GM19438 (cell line): ENCODE results near the gene KIF25.
"Not testable (repeated sequence)": the region's sequence is repeated elsewhere in the genome, so short reads cannot be mapped to it uniquely, and the experiment has no call there.

Experiments used
- ATAC-seq: cut with Tn5 transposase; IDR thresholded peaks from one replicate; pipeline ENCODE4 v1.9.1; 2021; ENCODE audit warnings: low read depth; ENCODE audit not compliant: unreplicated experiment

The KIF25 gene

DNA sequence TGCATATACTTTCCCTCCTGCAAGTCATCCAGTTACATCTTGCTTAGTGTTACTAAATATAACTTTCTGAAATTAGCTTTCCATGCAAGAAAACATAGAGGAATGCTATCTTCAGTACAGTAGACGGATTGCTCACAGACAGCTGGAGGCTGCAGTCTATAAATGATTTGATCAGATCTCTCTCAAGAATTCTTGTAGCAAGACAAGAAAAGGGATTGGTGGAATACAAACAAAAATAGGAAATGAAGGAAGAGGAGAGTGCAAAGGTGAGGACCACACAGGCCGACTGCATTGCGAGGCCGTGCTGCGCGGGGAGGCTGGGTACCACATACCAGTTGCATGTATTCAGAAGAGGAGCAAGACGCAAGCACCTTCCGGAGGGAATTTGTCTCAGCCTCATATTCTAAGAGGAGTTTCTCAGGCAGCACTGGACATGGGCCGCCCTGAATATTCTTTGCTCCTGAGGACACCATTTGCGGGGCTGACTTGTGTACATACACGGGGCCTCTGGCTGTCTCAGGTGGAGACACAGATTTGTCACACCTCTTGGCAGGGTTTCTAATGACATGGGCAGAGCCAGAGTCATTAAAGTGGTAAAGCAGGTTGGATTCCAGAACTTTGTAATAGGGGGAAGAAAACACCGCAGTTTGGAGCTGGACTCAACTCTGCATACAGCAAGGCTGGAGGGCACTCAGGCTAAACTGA is 22.7 kb upstream of the KIF25 start:
- ATAC-seq, result no peak

DNA sequence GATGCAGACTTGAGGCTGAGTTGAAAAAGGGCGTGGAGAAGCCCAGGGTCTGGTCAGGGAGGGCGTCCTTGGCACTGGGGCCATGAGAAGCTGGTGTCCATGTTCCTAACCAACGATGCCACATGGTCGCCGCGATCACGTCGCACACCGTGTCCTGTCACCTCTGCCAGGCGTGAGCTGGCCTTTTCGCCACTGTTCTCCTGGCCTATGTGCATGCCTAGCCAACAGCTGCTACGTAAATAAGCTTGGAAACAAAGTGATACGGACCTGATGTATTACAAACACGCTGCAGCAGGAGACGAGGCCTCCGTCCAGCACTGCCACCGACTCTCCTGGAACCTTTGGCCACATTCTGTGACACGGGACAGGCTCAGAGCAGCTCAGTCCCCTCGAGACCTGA is 22.0 kb upstream of the KIF25 start:
- ATAC-seq, result no peak

DNA sequence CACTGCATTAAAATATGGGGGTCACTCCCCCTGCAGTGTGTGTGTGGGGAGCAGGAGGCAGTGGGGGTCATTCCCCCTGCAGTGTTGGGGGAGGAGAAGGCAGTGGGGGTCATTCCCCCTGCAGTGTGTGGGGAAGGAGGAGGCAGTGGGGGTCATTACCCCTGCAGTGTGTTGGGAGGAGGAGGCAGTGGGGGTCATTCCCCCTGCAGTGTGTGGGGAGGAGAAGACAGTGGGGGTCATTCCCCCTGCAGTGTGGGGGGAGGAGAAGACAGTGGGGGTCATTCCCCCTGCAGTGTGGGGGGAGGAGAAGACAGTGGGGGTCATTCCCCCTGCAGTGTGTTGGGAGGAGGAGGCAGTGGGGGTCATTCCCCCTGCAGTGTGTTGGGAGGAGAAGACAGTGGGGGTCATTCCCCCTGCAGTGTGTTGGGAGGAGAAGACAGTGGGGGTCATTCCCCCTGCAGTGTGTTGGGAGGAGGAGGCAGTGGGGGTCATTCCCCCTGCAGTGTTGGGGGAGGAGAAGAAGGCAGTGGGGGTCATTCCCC is 21.3 kb upstream of the KIF25 start:
- ATAC-seq, result not testable (repeated sequence)

DNA sequence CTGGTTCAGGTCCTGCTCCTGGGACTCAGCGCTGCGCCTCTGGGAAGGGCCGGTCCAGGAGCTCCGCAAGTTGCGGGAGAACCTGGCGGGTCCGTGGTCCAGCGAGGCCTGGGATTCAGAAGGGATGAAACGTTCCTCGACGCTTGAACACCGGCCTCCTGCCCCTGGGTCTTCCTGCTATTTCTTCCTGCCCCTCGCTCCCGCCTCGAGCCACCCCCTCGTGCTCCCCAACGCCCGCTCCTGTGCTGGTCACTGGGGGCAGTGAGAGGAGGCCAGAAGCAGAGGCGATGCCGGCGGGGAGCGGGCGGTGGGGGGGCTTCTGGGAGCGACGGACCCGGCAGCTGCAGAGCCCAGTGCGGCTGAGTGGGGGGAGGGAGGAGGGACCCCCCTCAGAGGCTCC is 20.8 kb upstream of the KIF25 start:
- no peak for ATAC-seq

DNA sequence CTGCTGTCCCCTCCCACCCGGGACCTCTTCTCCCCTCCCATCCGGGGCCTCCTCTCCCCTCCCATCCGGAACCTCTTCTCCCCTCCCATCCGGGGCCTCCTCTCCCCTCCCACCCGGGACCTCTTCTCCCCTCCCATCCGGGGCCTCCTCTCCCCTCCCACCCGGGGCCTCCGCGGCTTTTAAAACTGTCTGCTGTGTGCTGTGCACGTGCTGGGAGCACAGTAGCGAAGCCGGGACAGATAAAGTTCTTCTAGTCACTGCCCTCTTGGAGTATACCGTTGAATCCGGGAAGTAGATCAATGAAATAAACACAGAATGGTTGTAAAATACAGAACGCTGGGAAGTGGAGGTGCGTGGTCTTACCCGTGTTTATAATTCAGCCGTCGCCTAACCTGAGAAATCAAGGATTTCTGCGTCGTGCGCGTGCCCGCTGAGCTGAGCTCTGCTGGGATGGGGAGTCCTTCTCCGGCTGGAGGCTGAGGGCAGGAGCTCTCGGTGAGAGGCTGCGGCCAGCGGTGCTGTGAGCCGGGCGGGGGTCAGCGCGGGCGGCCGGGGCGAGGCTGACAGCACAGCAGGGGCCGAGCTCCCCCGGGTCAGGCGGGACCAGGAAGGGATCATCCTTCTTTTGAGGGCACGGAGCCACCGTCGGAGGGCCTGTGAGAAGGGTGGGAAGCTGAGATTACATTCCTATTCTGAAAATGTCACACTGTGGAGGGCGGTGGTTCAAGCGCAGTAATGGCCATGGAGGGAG is 19.6 kb upstream of the KIF25 start:
- no peak for ATAC-seq

DNA sequence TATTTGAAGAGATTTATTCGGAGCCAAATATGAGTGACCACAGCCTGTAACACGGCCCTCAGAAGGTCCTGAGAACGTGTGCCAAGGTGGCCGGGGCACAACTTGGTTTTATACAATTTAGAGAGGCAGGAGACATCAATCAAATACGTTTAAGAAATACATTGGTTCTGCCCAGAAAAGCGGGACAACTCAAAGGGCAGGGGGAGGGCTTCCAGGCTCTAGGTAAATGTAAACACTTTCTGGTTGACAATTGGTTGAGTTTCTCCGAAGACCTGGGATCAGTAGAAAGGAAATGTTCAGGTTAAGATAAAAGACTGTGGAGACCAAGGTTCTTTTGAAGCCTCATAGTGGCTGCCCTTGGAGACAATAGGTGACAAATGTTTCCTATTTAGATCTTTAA is 18.9 kb upstream of the KIF25 start:
- no peak for ATAC-seq

DNA sequence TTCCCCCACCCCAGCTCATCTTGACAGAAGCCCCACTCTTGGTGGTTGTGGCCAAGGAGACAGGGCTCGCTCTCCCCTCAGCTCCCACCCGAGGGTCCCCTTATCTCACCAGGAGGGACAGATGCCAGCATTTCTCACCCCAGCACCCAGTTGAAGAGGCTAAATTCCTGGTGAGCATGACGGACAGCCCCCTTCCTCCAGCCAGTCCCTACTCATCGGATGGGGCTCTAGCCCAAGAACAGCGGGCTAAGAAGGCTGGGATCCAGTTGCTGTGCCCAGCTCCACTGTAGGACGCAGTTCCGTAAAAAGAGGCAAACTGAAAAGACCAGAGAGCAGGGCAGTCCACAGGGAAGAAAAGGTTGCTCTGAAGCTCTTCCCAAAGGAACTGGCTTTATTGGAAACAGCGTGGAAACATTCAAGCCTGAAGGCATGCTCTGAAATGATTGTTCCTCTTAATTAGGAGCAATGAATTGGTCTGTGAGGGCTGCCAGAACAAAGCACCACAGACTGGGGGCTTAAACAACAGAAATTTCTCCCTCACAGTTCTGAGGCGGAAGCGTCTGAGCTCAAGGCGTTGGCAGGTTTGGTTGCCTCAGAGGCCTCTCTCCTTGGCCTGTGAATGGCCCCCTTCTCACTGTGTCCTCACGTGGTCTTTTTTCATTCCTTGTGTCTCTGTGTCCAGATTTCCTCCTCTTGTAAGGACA is 17.9 kb upstream of the KIF25 start:
- ATAC-seq, result no peak

DNA sequence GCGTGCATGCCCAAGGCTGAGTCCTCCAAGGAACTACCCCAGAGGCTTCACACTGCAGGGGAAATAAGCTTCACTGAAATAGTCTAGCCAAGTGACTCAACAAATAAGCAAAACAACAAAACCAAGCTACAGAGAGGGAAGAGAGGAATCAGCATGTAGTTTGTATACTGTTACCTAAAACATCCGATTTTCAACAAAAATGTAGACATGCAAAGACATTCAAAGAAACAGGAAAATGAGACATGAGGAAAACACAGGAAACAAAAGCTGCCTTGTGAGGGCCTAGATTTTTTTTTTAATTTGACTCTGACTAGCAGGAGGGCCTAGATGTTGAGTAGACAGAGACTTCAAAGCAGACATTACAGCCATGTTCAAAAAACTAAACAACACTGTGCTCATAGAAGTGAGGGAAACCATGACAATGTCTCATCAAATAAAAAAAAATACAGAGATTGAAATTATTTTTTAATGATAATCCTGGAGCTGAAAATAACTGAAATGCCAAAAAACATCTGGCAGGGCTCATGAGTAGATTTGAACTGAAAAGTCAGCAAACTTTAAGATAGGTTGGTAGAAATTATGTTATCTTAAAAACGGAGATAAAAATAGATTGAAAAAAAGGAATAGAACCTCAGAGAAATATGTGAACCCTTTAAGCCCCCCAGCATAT is 16.4 kb upstream of the KIF25 start:
- no peak for ATAC-seq

DNA sequence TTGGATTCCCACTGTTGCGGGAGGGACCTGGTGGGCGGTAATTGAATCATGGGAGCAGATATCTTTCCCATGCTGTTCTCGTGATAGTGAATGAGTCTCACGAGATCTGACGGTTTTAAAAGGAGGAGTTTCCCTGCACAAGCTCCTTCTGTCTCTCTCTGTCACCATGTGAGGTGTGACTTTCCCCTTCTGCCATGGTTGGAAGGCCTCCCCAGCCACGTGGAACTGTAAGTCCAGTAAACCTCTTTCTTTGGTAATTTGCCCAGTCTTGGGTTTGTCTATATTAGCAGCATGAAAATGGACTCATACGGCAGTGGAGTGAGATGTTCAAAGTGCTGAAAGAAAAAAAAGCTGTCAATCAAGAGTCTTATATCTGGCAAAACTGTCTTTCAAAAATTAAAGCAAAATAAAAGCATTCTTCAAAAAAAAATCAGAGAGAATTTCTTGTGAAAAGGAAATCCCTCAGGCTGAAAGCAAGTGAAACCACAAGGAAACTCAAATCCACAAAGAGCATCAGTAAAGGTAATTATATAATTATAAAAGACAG is 15.5 kb upstream of the KIF25 start:
- no peak for ATAC-seq

DNA sequence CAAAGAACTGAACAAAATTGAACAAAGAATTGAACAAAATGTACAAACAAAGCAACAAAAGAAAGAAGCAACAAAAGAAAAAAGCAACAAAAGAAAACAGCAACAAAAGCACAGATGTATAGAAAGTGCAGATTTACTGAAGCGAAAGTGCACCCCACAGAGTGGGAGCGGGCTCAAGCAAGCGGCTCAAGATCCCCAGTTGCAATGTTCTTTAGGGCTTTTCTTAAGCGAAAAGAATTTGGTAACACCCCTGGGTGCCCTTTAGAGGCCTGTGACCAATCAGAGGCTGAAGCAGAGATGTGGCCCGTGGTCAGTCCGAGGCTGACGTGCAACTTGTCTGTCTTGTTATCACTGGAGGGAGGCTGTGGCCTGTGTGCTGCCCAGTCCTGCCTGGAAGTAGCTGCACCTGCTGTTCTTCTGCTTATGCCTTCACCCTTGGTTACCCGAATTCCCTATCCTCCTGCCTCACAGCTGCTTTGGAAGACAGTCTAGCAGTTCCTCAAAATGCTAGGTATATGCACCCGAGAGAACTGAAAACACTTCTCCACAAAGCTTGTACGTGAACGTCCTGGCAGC is 13.2 kb upstream of the KIF25 start:
- ATAC-seq, result no peak

DNA sequence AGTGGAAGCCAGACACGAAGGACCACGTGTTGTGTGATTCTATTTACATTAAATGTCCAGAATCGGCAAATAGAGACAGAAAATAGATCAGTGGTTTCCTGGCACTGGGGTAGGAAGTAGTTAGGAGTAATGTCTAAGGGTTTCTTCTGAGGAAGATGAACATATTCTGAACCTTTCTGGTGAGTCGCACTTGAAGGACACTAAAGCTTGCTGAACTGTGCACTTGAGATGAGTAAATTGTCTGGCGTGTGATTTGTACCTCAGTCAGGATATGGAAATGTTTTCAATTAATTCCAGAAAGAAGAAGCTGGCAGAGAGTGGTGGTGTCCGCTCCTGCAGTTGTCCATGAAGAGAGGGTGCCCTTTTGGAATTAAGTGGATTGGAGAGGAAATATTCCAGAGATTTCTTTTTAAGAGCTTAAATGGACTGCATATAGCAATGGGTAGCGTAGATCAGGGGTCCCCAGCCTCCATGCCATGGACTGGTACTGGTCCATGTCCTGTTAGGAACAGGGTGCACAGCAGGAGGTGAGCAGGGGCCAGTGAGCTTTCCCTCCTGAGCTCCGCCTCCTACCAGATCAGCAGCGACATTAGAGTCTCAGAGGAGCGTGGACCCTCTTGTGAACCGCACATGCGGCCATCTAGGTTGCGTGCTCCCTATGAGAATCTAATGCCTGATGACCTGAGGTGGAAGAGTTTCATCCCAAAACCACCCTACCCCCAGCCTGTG is 12.4 kb upstream of the KIF25 start:
- ATAC-seq, result no peak

DNA sequence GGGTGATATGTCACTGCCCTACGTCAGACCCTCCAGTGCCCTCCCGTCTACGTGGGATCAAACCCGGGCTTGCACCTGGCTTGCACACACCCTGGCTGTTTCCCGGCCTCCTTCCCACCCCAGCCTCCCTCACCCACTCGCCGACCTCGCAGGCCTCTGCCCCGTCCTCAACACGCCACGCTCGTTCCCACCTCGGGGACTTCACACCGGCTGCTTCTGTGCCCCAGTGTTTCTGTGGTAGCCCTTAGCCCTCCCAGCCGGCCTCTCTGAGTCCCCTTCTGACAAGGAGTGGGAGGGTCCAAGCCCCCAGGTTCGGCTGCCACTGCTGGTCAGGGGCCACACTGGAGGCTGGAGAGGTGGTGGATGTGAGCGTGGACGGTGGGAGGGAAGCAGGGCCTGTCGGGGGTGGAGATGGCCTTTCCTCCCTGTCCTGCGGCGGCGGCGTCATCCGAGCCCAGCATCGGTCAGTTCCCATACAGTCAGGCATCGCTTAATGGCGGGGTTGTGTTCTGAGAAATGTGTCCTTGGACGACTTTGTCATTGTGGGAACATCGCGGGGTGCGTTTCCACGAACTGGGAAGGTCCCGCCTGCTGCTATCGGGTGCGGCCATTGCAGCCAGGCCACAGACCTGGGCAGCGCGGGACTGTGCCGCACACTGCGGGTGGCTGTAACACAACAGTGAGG is 11.4 kb upstream of the KIF25 start:
- ATAC-seq, result no peak

DNA sequence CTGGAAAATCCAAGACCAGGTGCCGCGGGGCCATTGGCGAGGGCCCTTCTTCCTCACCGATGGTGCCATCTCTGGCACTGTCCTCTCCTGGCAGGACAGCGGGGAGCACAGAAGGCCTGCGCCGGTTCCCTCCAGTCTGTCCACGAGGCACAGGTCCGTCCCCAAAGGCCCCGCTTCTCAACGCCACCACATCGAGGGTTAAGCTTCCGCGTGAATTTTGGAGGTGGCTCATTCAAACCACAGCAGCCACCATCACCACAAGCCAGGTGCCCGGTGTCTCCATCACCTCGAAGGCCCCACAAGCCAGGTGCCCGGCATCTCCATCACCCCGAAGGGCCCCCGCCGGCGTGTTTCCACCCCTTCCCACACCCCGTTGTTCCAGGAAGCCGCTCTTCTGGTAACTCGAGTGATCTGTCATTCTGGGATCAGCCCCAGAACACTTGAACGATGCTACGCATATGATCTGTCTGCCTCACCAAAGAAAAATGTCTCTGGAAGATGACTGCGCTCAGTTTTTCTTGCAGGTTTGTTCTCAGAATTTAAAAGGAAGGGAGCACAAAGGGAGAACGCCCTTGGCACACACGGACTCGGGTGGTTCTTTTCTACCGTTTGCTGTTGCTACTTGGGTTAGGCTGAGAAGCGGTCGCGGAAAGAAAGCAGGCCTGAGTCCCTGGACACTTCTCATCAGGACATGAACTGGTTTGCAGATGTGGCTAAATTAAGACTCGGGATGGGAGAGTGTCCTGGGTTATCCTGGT is 9.9 kb upstream of the KIF25 start:
- ATAC-seq, result no peak

DNA sequence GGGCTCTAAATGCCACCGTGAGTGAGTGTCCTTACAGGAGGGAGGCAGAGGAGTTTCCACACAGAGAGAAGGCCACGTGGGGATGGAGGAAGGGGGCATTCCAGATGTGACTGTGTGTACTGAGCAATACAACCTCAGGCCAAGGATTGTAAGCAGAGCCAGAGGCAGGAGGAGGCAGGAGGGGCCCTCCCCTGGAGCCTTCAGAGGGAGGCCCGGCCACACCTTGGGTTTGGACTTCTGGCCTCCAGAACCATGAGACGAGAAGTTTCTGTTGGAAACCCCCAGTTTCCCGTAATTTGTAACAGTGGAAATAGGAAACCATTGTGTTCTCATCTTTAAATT is 9.3 kb upstream of the KIF25 start:
- no peak for ATAC-seq

DNA sequence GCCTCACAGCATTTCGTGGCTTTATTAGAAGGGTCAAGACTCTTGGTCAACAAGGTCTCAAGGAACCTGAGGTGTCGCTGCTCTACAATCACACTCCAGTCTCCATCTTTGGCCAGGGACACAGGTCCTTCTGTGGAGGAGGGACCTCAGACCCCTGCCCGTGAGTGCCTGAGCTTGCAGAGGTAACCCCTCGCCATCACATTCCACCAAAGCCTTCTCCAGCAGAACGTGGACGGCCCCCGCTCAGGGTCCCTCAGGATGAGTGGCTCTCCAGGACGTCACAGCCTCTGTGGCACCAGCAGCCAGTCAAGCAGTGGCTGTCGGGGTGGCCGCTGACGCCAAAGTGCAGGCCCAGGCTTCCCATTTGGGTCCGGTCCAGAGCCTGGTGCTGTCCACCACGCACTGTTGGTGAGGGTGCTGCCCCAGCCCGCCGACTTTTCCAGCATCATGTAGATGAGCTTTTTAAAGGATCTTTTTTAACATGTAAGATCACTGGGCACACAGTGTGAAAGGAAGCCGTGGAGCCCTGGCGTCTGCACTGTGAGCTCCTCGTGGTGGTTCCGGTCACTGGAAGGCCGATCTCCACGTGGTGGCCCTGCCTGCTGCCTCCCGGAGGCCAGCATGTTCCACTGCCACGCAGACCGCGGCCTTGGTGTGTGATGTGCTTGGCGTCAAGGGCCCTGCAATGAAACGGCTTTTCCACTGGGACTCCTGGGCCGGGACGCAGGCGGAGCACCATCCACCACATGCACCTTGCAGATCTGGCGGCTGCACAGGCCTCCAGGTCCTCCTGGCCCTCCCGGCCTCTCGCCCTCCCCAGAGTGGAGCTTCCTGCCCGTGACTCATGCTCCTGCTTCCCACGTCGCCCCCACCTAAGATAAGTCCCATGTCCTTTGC is 8.3 kb upstream of the KIF25 start:
- no peak for ATAC-seq

DNA sequence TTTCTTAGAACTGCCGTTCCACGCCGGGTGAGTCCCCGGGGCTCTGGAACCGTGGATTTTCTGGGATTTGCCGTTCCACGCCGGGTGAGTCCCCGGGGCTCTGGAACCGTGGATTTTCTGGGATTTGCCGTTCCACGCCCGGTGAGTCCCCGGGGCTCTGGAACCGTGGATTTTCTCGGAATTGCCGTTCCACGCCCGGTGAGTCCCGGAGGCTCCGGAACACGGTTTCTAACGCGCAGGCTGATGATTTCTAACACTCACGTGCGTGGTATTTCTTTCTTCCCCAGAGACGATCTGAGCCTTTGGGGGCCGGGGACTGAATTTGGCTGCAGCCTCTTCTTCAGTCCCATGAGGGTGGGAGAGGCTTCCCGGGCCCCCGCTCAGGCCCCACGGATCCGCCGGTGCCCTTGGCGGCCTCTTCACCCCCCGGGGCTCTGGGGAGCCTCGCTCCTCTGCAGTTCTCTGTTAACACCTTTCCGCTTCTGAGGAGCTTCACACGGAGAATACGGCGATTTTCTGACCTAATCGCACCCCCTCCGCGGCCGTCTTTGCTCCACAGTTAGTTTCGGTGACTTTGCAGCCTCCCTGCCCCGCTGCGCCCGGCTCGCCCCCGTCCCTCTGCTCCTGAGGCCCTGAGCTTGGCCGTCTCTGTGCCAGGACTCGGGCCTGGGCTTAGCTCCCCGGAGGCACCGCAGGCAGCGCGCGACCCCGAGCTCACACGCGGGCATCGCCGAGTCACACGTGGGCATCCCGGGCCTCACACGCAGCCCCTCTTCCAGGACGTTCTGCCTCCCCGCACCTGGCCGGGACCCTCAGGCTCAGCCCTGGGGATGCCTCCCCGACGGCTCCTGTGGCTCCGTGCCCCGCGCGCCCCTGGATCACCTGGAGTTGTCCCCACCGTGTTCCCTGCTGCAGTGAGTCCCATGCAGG is 7.2 kb upstream of the KIF25 start:
- no peak for ATAC-seq
